HepG2 (cell line): ENCODE measurements around the gene PDCD5. TPM values are rescaled to one million over a fixed set of nuclear protein-coding genes. Genes with fewer than 3 reads are reported as not detected.

Experiments used
- FOXK1 ChIP-seq: sonication (generic); formaldehyde crosslinking; IDR thresholded peaks from 2 replicates; pipeline ENCODE4 v1.4.0; 2020; ENCODE audit warnings: low read depth, missing genetic modification reagents, borderline replicate concordance
- HDAC2 ChIP-seq: sonication (generic); formaldehyde crosslinking; IDR thresholded peaks from 2 replicates; pipeline ENCODE4 v1.4.0; 2020; ENCODE audit warnings: missing genetic modification reagents
- HNRNPLL ChIP-seq: fragments of 200-400 bp; formaldehyde crosslinking; IDR thresholded peaks from 2 replicates; pipeline ENCODE4 v1.6.1; 2017; ENCODE audit warnings: mild to moderate bottlenecking, low read depth, low read length; ENCODE audit not compliant: poor library complexity, severe bottlenecking
- IRF9 ChIP-seq: sonication (generic); formaldehyde crosslinking; IDR thresholded peaks from 2 replicates; pipeline ENCODE4 v1.8.0; 2022; ENCODE audit warnings: missing genetic modification reagents, mild to moderate bottlenecking, borderline replicate concordance
- KDM2A ChIP-seq: sonication (generic); formaldehyde crosslinking; IDR thresholded peaks from 2 replicates; pipeline ENCODE4 v1.4.0; 2020; ENCODE audit warnings: low read depth, missing genetic modification reagents, borderline replicate concordance
- NFAT5 ChIP-seq: sonication (generic); formaldehyde crosslinking; IDR thresholded peaks from 2 replicates; pipeline ENCODE4 v1.4.0; 2020; ENCODE audit warnings: missing genetic modification reagents
- NRL ChIP-seq: sonication (generic); formaldehyde crosslinking; IDR thresholded peaks from 2 replicates; pipeline ENCODE4 v1.5.0; 2020; ENCODE audit warnings: missing genetic modification reagents, mild to moderate bottlenecking, moderate library complexity, borderline replicate concordance
- SKIL ChIP-seq: sonication (generic); formaldehyde crosslinking; IDR thresholded peaks from 2 replicates; pipeline ENCODE4 v1.8.0; 2022; ENCODE audit warnings: missing genetic modification reagents, mild to moderate bottlenecking, moderate library complexity, borderline replicate concordance
- ZFX ChIP-seq: sonication (generic); formaldehyde crosslinking; IDR thresholded peaks from 2 replicates; pipeline ENCODE4 v1.4.0; 2020; ENCODE audit warnings: mild to moderate bottlenecking, low read depth, missing genetic modification reagents, moderate library complexity
- ZNF276 ChIP-seq: sonication (generic); formaldehyde crosslinking; IDR thresholded peaks from 2 replicates; pipeline ENCODE4 v1.4.0; 2020; ENCODE audit warnings: mild to moderate bottlenecking, low read depth, missing genetic modification reagents
- ZNF543 ChIP-seq: sonication (generic); formaldehyde crosslinking; IDR thresholded peaks from 2 replicates; pipeline ENCODE4 v1.4.0; 2020; ENCODE audit warnings: mild to moderate bottlenecking, missing genetic modification reagents
- ZNF678 ChIP-seq: sonication (generic); formaldehyde crosslinking; IDR thresholded peaks from 2 replicates; pipeline ENCODE4 v1.4.0; 2020; ENCODE audit warnings: mild to moderate bottlenecking, missing genetic modification reagents
- polyA plus RNA-seq, 8 experiments: library from polyadenylated mRNA; depleted of rRNA in 3 of 8; stranded (reverse) in 7 of 8; unstranded in 1 of 8; fragments of >200 nt; fragmentation: Illumina TruSeq in 4 of 8; extraction: Trizol in 4 of 8; gene quantifications; 2 replicates each; pipeline versions ENCODE4 v1.2.1 to v1.2.3, GENCODE V29; 2011 to 2016; ENCODE audit warnings: low read depth in 4 of 8, missing spikeins in 1 of 8, mixed read lengths in 1 of 8; ENCODE audit not compliant: insufficient read depth in 1 of 8
- total RNA-seq, 5 experiments: library from RNA; depleted of rRNA; stranded (reverse); fragments of >200 nt; fragmentation: Illumina TruSeq; extraction: Trizol; gene quantifications; 2 replicates each; pipeline ENCODE4 v1.2.3, GENCODE V29; 2016; ENCODE audit warnings: low read depth in 1 of 5

Gene PDCD5
- total and polyA plus RNA-seq, 2 of the 13 experiments (the other 11 are each of a cell fraction or from before 2014, with no cell fraction given) = 56.3 to 332 TPM

- TF ChIP-seq HNRNPLL (peak; percentile 49), NRL (no peak), KDM2A (CRISPR knock-in tag) (peak; percentile 24; the same call in 1 of the 2 replicates), NFAT5 (CRISPR knock-in tag) (peak; percentile 34; the same call in 1 of the 2 replicates), IRF9 (CRISPR knock-in tag) (peak; percentile 33; the same call in 1 of the 2 replicates), ZNF543 (CRISPR knock-in tag) (0 out of 2 replicates have a peak, but pooled peaks have one; percentile 7), FOXK1 (CRISPR knock-in tag) (peak; percentile 10; the same call in 1 of the 2 replicates), SKIL (0 out of 2 replicates have a peak, but pooled peaks have one; percentile 27), HDAC2 (CRISPR knock-in tag) (peak; percentile 13; the same call in 1 of the 2 replicates), ZFX (peak; percentile 93), ZNF276 (0 out of 2 replicates have a peak, but pooled peaks have one; percentile 78), ZNF678 (CRISPR knock-in tag) (no peak; the same call in 1 of the 2 replicates)
Observed at GRCh38 chr19:32580901-32581704, at the start of gene PDCD5 (continued).
